ENCODE results near the gene ELP2.
"Not testable (repeated sequence)": the region's sequence is repeated elsewhere in the genome, so short reads cannot be mapped to it uniquely, and the experiment has no call there.

ELP2 gene

DNA sequence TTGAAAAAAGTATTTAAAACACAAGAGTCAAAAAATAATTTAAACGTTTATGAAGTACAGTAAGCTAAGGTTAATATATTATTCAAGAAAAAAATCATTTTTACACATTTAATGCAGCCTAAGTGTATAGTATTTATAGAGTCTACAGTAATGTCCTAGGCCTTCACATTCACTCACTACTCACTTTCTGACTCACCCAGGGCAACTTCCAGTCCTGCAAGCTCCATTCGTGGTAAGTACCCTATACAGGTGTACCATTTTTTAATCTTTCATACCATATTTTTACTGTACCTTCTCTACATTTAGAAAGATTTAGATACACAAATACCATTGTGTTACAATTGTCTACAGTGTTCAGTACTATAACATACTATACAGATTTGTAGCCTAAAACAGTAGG, 41.4 kb upstream of the ELP2 start:
- H3K36me3 ChIP-seq (ENCODE audit: control insufficient read depth, insufficient read depth, low read length), result no peaks in the 10 kb centered on the region
- no peak for DNase-seq (ENCODE audit: extremely low read depth, insufficient read length)
- TF ChIP-seq, protein P1, sequence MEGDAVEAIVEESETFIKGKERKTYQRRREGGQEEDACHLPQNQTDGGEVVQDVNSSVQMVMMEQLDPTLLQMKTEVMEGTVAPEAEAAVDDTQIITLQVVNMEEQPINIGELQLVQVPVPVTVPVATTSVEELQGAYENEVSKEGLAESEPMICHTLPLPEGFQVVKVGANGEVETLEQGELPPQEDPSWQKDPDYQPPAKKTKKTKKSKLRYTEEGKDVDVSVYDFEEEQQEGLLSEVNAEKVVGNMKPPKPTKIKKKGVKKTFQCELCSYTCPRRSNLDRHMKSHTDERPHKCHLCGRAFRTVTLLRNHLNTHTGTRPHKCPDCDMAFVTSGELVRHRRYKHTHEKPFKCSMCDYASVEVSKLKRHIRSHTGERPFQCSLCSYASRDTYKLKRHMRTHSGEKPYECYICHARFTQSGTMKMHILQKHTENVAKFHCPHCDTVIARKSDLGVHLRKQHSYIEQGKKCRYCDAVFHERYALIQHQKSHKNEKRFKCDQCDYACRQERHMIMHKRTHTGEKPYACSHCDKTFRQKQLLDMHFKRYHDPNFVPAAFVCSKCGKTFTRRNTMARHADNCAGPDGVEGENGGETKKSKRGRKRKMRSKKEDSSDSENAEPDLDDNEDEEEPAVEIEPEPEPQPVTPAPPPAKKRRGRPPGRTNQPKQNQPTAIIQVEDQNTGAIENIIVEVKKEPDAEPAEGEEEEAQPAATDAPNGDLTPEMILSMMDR (IDR thresholded peaks at IDR 0.05; ENCODE audit: insufficient read depth, low read length, poor library complexity, severe bottlenecking), result no peak
- H3K4me3 ChIP-seq (replicated peaks; ENCODE audit: low read depth, low read length), result no peak overlapping the region
- H3K27me3 ChIP-seq (replicated peaks; ENCODE audit: control insufficient read depth, insufficient read depth, low read length), result no peaks in the 10 kb centered on the region

DNA sequence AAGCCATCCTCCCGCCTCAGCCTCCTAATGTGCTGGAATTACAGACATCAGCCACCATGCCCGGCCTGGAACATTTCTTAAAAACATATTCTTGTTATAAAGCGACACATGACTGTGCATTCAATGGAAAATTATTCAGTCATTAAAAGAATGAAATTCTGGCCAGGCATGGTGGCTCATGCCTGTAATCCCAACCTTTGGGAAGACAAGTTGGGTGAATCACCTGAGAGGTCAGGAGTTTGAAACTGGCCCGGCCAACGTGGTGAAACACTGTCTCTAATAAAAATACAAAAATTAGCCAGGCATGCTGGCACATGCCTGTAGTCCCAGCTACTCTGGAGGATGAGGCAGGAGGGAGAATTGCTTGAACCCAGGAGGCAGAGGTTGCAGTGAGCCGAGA, 40.7 kb upstream of the ELP2 start:
- Histone ChIP-seq H3K36me3 (ENCODE audit: control insufficient read depth, insufficient read depth, low read length) (no peaks in the 10 kb centered on the region), H3K4me3 (replicated peaks; ENCODE audit: low read depth, low read length) (no peak overlapping the region), H3K27me3 (replicated peaks; ENCODE audit: control insufficient read depth, insufficient read depth, low read length) (no peaks in the 10 kb centered on the region)
- TF ChIP-seq, protein P1 (IDR thresholded peaks at IDR 0.05; ENCODE audit: insufficient read depth, low read length, poor library complexity, severe bottlenecking), result no peak
- DNase-seq (ENCODE audit: extremely low read depth, insufficient read length), result no peak

DNA sequence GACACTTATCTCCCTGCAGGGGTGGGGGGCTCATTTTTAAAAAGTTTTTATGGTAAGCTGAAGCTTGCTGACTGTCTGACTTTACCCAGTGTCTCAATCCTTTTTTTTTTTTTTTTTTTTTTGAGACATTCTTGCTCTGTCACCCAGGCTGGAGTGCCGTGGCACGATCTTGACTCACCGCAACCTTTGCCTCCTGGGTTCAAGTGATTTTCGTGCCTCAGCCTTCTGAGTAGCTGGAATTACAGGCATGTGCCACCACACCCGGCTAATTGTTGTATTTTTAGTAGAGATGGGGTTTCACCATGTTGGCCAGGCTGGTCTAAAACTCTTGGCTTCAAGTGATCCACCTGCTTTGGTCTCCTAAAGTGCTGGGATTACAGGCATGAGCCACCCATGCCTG, 37.6 kb upstream of the ELP2 start:
- H3K4me3 ChIP-seq (replicated peaks; ENCODE audit: low read depth, low read length); H3K27me3 ChIP-seq (replicated peaks; ENCODE audit: control insufficient read depth, insufficient read depth, low read length); H3K36me3 ChIP-seq (ENCODE audit: control insufficient read depth, insufficient read depth, low read length); DNase-seq (ENCODE audit: extremely low read depth, insufficient read length): not testable (repeated sequence)

DNA sequence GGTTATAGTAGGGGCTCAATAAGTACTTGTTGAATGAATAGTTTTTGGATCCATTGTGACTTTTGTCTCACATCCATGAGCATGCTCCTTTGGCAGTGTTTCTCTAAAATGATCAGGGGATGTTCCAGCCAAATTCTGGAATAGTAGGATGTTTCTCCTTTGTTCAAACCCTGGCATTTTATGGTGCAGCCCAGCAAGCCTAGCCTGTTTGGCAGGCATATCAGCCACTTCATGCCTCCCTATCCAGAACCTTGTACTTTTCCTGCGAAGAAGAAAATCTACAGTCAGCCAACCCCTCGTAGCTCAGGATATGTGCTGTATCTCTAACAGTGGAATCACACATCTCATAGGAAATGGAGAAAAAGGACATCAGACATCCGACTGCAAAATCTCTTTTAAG, 35.3 kb upstream of the ELP2 start:
- no peak for DNase-seq (ENCODE audit: extremely low read depth, insufficient read length)
- no peak overlapping the region for H3K4me3 ChIP-seq (replicated peaks; ENCODE audit: low read depth, low read length)
- H3K36me3 ChIP-seq (ENCODE audit: control insufficient read depth, insufficient read depth, low read length), result no peaks in the 10 kb centered on the region
- TF ChIP-seq, protein P1 (IDR thresholded peaks at IDR 0.05; ENCODE audit: insufficient read depth, low read length, poor library complexity, severe bottlenecking), result no peak
- H3K27me3 ChIP-seq (replicated peaks; ENCODE audit: control insufficient read depth, insufficient read depth, low read length), result no peaks in the 10 kb centered on the region

DNA sequence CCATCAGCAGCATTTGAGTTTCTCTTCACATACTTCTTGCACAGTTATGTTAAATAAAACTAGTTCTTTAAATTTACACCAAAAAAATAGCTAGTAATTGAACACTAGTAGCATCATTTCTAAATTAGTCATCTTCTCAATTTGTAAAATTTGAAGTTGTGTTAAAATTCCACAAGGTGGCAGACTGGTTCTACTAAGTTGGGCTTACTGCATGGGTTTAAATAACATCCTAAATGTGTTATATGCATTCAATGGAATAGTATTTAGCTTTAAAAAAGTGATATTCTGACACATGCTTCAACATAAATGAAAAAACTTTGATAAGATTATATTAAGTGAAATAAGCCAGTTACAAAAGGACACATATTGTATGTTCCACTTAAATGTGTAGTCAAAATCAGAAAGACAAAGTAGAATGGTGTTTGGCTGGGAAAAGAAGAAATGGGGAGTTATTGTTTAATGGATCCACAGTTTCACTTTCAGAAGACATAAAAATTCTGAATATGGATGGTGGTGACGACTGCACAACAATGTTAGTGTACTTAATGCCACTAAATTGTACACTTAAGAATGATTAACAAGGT, 33.7 kb upstream of the ELP2 start:
- Histone ChIP-seq H3K36me3 (ENCODE audit: control insufficient read depth, insufficient read depth, low read length) (no peaks in the 10 kb centered on the region), H3K27me3 (replicated peaks; ENCODE audit: control insufficient read depth, insufficient read depth, low read length) (no peaks in the 10 kb centered on the region), H3K4me3 (replicated peaks; ENCODE audit: low read depth, low read length) (no peak overlapping the region)
- TF ChIP-seq, protein P1 (IDR thresholded peaks at IDR 0.05; ENCODE audit: insufficient read depth, low read length, poor library complexity, severe bottlenecking), result peak; percentile 25
- DNase-seq (ENCODE audit: extremely low read depth, insufficient read length), result peak; percentile 13

DNA sequence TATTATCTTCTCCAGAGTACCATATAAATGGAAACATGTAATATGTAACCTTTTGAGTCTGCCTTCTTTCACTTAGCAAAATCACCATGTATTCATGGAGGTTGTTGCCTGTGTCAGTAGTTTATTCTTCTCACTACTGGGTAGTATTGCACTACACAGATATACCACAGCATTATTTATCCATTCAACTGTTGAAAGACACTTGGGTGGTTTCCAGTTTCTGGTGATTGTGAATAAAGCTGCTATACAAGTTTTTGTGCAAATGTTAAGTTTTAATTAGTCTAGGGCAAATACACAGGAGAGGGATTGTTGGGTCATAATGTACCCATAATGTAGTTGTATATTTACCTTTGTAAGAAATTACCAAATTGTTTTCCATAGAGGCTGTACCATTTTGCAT, 32.7 kb upstream of the ELP2 start:
- H3K27me3 ChIP-seq (replicated peaks; ENCODE audit: control insufficient read depth, insufficient read depth, low read length), result no peaks in the 10 kb centered on the region
- H3K36me3 ChIP-seq (ENCODE audit: control insufficient read depth, insufficient read depth, low read length), result no peaks in the 10 kb centered on the region
- H3K4me3 ChIP-seq (replicated peaks; ENCODE audit: low read depth, low read length), result no peak overlapping the region
- TF ChIP-seq, protein P1 (IDR thresholded peaks at IDR 0.05; ENCODE audit: insufficient read depth, low read length, poor library complexity, severe bottlenecking), result no peak
- no peak for DNase-seq (ENCODE audit: extremely low read depth, insufficient read length)
